ENCODE results near the gene PA2G4.
"Not testable (repeated sequence)": the region's sequence is repeated elsewhere in the genome, so short reads cannot be mapped to it uniquely, and the experiment has no call there.

The PA2G4 gene

DNA sequence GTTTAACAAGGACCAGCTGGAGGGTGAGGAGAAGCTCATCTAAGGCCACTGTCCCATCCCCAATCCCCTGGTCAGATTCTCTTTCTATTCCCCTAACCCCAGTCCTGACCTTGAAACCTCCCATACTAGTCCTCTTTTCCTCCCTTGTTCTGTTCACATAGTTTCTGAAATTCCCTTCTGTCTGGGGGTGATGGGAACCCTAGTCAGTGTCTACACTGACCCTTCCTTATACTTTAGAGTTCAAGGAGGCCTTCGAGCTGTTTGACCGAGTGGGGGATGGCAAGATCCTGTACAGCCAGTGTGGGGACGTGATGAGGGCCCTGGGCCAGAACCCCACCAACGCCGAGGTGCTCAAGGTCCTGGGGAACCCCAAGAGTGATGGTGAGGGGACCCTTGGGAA is 50.5 kb downstream of the PA2G4 start:
- no peak for DNase-seq

DNA sequence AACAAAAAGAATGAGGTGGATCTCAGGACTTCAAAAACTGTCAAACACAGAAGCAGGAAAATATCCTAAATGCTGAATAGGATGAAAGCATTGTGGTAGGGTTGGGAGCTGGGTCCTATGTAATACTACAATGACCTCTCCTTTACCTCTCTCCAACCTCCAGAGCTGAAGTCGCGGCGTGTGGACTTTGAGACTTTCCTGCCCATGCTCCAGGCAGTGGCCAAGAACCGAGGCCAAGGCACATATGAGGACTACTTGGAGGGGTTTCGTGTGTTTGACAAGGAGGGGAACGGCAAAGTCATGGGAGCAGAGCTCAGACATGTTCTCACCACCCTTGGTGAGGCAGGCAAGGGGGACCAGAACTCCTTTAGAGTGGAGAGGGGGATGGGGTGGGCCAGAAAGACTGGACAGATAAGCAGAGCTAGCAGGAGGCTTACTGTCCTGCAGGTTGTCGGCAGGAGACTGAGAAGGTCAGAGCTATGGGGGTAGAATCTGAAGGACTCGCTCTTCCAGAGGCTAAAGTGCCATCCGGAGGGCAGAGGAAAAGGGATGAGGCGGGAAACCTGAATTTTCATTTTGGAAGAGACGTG is 51.0 kb downstream of the PA2G4 start:
- no peak for DNase-seq

DNA sequence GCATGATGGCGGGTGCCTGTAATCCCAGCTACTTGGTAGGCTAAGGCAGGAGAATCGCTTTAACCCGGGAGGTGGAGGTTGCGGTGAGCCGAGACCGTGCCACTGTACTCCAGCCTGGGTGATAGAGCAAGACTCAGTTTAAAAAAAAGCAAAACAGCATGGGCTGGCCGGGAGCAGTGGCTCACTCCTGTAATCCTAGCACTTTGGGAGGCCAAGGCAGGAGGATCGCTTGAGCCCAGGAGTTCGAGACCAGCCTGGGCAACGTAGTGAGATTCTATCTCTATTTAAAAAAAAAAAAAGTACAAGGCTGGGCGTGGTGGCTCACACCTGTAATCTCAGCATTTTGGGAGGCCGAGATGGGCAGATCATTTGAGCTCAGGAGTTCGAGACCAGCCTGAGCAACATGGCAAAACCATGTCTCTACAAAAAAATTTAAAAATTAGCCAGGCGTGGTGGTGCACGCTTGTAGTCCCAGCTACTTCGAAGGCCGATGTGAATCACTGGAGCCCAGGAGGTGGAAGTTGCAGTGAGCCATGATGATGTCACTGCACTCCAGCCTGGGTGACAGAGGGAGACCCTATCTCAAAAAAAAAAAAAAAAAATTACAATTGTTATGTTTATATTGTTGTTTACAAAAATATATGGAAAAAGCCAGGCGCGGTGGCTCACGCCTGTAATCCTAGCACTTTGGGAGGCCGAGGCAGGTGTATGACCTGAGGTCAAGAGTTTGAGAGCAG is 52.3 kb downstream of the PA2G4 start:
- not testable (repeated sequence) for DNase-seq

DNA sequence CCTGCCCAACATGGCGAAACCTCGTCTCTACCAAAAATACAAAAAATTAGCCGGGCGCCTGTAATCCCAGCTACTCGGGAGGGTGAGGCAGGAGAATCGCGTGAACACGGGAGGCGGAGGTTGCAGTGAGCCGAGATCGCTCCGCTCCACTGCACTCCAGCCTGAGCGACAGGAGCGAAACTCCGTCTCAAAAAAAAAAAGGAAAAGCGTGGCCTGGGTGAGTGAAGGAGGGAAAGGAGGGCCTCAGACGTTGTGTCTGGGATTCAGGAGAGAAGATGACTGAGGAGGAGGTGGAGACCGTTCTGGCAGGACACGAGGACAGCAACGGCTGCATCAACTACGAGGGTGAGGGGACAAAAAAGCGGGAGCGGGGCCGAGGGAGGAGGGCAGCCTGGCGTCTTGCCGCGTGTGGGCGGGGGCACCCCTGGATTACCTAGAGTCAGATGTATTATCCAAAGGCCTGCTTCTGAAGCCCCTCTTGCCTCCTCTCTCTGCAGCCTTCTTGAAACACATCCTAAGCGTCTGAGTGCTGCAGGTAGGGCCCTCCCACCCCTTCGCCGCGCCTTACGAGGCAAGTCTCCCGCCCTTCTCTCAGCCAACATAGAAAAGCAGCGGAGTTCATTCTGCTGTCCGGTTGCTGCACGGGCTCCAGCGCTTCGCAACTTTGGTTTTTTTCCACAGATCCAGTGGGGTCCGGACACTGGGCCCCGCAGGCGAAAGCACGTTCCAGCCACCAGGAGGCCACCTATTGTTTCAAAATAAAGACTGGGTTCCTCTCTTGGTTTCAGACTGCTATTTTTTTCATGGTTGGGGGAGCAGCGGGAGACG is 53.1 kb downstream of the PA2G4 start:
- DNase-seq: peak; percentile 87

DNA sequence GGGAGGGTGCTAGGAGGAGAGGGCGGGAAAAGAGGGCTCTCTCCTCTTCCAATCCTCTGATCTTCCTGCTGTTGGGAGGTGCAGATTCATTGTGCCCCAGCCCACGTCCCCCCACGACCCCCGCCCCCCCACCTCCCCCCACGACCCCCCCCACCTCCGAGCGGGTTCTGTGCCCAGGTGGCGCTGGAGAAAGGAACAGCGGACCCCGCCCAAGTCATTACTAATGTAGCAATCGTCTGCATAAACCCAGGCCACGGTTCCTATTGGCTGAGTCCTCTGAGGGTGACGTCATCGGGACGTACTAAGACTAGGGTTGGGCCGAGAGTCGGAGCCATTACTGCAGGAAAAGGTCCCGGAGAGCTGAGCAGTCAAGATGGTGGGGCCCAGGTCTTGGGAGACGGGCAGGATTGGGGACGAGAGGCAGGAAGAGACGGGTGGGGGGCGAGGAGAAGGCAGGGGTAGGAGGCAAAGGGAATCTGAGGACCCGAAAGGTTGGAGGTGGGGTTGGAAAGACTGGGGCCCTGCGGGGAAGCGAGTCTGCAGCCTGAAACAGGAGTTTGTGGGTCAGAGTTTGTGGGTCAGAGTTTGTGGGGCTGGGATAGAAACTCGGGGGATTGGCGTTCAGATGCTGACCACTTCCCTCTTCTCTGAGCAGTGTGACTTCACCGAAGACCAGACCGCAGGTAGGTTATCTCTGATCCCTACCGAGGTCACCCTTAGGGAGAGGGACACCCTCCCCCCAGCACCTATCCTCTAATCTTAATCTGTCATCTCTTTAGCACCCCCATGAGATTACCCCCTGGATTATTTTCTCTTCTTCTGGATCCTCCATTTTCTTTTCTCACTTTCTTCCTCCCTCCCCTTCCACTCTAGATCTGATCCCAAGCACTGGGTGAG is 53.9 kb downstream of the PA2G4 start, which contains the start of gene MYL6:
Gene MYL6, plus strand, starts transcription at position 331 of the 897 bp plus-strand sequence. Its CDS starts 43 bp downstream, at position 374.
- peak; percentile 99 for DNase-seq

DNA sequence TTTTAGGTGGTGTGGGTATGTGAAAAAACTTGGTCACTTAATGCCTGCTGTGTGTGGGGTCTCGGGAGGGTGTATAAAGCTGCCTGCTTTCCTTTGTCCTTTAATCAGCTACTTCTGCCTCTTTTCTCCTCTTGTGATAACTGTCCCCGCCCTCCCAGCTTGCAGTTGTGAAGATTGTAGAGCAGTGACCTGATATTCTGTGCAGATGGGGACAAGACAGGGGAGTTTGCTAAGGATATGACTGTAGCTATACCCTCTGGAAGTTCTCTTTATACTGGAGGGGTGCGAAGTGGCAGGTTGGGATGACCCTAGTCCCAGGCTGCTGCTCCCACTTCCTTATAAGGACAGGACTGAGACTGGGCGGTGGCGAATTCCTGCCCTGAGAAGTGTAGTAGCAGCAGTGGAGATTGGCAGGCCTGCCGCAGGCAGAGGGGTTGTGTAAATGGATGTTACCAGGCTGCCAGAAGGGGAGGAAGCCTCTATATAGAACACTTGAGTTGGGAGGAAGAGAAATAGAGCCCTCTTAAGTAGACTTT is 54.6 kb downstream of the PA2G4 start:
- peak; percentile 36 for DNase-seq

DNA sequence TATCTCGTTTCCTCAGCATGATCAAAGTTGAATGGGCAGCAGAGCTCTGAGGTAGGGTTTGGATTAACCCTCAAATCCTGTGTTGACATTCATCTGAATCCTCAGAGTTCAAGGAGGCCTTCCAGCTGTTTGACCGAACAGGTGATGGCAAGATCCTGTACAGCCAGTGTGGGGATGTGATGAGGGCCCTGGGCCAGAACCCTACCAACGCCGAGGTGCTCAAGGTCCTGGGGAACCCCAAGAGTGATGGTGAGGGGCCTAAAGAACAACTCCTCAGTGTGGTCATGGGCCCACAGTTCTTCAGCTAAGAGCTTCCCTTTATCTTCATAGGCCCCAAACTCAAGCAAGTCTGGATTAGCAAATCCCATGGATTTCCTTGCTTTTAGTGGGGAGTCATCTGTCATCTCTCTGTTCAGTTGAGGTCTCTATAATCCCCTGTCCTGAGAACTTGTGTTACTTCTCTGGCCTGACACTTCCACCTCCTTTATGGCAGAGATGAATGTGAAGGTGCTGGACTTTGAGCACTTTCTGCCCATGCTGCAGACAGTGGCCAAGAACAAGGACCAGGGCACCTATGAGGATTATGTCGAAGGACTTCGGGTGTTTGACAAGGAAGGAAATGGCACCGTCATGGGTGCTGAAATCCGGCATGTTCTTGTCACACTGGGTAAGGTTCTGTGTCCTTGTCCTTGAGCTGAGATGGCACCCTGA is 55.3 kb downstream of the PA2G4 start:
- DNase-seq: no peak

DNA sequence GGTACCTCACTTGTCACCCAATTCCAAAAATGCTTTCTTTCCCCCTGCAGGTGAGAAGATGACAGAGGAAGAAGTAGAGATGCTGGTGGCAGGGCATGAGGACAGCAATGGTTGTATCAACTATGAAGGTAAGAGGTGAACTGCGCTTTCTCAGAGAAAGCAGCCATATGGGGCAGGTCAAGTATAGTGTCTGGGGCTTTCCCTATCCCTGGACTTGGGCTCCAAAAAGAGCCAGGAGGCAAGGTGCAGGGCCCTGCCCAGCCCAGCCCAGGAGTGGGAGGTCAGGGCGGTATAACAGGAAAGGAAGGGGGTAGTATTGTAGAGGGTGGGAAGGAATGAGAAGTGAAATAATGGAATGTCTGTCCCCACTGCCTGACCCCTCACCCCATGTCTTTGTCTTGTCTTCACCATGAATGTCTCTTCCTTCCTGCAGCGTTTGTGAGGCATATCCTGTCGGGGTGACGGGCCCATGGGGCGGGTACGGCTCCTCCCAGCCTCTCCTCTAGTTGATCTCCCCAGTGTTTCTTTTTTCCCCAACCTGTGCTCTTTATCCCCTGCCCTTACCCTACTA is 55.9 kb downstream of the PA2G4 start:
- no peak for DNase-seq

DNA sequence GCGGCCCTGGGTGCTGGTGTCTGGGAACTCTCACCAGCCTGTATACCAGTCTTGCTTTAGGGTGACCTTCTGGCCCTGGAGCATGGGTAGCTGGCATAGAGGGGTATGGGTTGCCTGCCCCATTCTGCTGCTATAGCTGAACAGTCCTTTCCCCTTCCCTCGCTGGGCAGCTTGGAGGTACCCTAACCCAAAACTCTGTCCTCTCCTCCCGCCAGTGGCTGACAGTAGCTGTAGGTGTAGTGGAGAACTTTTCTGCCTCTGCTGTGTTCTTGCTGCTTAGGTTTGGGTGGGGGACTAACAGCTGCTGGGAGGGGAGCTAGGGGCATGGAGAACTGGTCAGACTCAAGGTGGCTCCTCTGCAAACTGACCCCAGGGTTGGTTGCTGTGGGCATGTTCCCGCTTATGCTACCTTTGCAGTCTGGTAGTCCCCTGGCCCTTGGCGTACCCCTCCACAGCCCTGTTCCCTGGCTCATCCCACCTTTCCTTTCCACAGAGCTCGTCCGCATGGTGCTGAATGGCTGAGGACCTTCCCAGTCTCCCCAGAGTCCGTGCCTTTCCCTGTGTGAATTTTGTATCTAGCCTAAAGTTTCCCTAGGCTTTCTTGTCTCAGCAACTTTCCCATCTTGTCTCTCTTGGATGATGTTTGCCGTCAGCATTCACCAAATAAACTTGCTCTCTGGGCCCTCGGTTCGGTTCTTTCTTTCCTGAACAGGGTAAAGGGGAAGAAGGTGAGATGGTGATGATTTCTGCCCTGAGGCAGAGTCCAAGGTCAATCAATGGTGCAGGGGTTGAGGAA is 56.7 kb downstream of the PA2G4 start:
- no peak for DNase-seq

DNA sequence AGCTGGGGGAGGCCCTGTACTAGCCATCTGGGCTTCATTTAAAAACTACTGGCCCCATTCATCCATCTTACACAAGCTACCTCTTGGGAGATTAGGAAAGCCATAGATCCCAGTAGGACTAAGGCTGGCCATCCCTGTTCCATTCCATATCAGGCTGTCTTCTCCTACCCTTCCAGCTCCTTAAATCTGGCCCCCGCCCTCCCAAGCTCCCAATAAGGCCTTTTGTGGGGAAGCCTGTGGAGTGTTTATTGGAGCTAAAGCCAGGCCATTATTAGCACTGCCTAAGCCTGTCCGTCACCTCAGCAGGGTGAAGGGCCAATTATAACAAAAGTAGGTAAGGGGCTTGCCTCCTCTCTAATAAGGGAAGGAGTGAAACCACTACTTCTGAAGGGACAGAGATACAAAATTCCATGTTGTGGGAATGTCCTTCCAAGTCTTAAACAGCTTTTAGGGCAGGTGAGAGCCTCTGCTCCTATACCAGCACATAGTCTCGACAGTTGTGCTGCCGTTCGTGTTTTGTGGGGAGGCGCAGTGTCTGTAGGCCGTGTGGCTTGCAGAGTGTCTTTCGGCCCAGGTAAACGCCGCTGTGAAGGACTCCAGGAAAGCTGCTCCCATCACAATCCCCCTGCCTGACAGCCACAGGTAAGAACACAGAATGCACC is 57.5 kb downstream of the PA2G4 start:
- DNase-seq: no peak

DNA sequence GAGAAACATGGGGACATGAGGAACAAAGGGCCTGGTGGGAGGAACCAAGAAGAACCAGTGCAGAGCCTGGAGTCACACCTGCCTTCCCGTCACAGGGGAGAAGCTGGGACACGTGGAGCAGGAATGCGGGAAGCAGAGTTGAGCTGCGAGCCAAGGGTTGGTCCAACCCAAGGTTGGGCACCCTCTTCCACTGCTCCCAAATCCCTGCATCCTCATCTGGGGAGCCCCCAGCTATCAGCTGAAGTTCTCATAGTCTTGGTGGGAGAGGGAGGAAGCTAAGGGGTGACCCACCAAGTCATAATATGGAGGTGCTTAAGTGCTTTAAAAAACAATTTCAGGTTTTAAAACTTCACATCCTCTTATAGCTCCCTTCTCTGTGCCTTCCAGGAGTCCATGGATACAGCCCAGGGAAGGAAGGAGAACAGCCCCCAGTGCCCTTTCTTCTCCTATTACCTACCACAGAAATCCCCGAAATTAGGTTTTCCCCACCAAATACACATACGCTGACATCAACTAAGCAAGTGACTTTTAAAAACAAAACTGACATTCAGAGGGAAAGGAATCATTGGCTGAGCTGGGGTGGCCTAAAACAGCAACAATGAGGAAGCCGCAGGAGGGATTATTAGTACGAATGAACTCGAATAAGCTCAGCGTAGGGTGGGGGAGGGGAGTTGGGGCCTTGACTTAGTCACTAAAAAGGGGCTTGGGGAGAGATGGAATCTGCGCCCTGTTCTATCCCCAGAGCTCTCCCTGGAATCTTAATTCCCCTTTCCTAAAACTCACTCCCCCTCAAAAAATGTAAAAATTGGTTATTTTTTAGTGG is 58.3 kb downstream of the PA2G4 start:
- DNase-seq: no peak
